B cell (primary cell): ENCODE measurements around the gene MSN.

ENCODE experiments used
- EZH2 ChIP-seq: IDR thresholded peaks from 2 replicates; pipeline ENCODE4 v1.6.1; 2012; ENCODE audit warnings: borderline replicate concordance, low read depth, mild to moderate bottlenecking, moderate library complexity, low read length; ENCODE audit not compliant: insufficient read depth, poor library complexity, severe bottlenecking
- TF ChIP-seq, protein P1 (sequence below): fragments of 200-600 bp; IDR thresholded peaks from one replicate; pipeline ENCODE4 v1.8.0; 2022; ENCODE audit warnings: antibody characterized with exemption, mild to moderate bottlenecking

GRCh38 chrX:65642914-65643491 is 24.5 kb upstream of the MSN start:
- TF ChIP-seq, protein P1, sequence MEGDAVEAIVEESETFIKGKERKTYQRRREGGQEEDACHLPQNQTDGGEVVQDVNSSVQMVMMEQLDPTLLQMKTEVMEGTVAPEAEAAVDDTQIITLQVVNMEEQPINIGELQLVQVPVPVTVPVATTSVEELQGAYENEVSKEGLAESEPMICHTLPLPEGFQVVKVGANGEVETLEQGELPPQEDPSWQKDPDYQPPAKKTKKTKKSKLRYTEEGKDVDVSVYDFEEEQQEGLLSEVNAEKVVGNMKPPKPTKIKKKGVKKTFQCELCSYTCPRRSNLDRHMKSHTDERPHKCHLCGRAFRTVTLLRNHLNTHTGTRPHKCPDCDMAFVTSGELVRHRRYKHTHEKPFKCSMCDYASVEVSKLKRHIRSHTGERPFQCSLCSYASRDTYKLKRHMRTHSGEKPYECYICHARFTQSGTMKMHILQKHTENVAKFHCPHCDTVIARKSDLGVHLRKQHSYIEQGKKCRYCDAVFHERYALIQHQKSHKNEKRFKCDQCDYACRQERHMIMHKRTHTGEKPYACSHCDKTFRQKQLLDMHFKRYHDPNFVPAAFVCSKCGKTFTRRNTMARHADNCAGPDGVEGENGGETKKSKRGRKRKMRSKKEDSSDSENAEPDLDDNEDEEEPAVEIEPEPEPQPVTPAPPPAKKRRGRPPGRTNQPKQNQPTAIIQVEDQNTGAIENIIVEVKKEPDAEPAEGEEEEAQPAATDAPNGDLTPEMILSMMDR: no peak
- TF ChIP-seq EZH2: no peak
